HepG2 (cell line): Measurements from ENCODE around the gene SLC39A3. TPM values are rescaled to one million over a fixed set of nuclear protein-coding genes. Genes with fewer than 3 reads are reported as not detected.
A peak's percentile ranks its signal among the peaks of the same experiment; 100 is the strongest.

Source experiments
- ATAC-seq: fragments of 200-7000 bp; cut with Tn5 transposase; 3 replicates; pipeline ENCODE4 v1.9.1; 2020; ENCODE audit warnings: mild to moderate bottlenecking, moderate library complexity
- BruUV-seq: library from RNA; stranded (reverse); fragments of 400-500 nt; replicated peaks from 2 replicates; lab custom pipeline; 2021; lab: Mats Ljungman, UMichigan
- CTCF ChIA-PET: fragments of 300-600 bp; formaldehyde crosslinking; extraction: SDS; loops from one replicate; lab custom pipeline; 2021; ENCODE audit warnings: low total read pairs, inconsistent platforms, low intra/inter-chr PET ratio; lab: Yijun Ruan, JAX
- POLR2A ChIA-PET: fragments of 350-600 bp; sonication (Branson Sonifier 250); formaldehyde crosslinking; loops from one replicate; lab custom pipeline; 2020; ENCODE audit warnings: antibody characterized with exemption, inconsistent platforms; lab: Yijun Ruan, JAX
- DNase-seq: peaks from one replicate; pipeline ENCODE4 v3.0.0-alpha.2; 2015; ENCODE audit warnings: low spot score
- FAIRE-seq: peaks from 3 replicates; lab custom pipeline; 2011; peaks lifted over from hg19 to GRCh38; lab: Jason Lieb, UNC
- H2AFZ ChIP-seq: one replicate; pipeline ENCODE4 v1.6.1; 2011; ENCODE audit warnings: low read length, inconsistent platforms
- H3K27ac ChIP-seq: fragments of 300-600 bp; 3 replicates; pipeline ENCODE4 v1.8.0; 2011; ENCODE audit warnings: mixed run types, mild to moderate bottlenecking, mixed read lengths, low read length, inconsistent platforms; ENCODE audit not compliant: insufficient read depth; ENCODE audit errors: extremely low read length
- H3K27me3 ChIP-seq, 2 experiments: fragments of 200-600 bp in 1 of 2; 2 replicates in 1 of 2; 3 replicates in 1 of 2; pipeline versions ENCODE4 v1.6.0 to v1.8.0; 2011; ENCODE audit warnings: low read length in 2 of 2, mild to moderate bottlenecking in 2 of 2, moderate library complexity in 2 of 2, inconsistent platforms in 1 of 2; ENCODE audit not compliant: insufficient read depth in 2 of 2, control insufficient read depth in 1 of 2
- H3K36me3 ChIP-seq, 2 experiments: fragments of 200-600 bp in 1 of 2; replicated peaks in 1 of 2; 2 replicates in 1 of 2; 3 replicates in 1 of 2; pipeline versions ENCODE4 v1.5.1 to v1.8.0; 2011; ENCODE audit warnings: low read length in 2 of 2, inconsistent platforms in 1 of 2; ENCODE audit not compliant: insufficient read depth in 2 of 2, control insufficient read depth in 1 of 2
- H3K4me1 ChIP-seq: 2 replicates; pipeline ENCODE4 v1.5.1; 2012; ENCODE audit warnings: low read length, inconsistent platforms; ENCODE audit not compliant: insufficient read depth
- H3K4me2 ChIP-seq: 2 replicates; pipeline ENCODE4 v1.6.0; 2011; ENCODE audit warnings: low read depth, low read length, inconsistent platforms
- H3K4me3 ChIP-seq, 3 experiments: fragments of 200-600 bp in 1 of 3; sonication (generic), shearing (Covaris generic) in 1 of 3; replicated peaks in 1 of 3; 2 replicates each; pipeline ENCODE4 v1.5.1; 2011 to 2016; ENCODE audit warnings: low read length in 3 of 3, inconsistent platforms in 2 of 3, low read depth in 2 of 3, mild to moderate bottlenecking in 2 of 3, control low read depth in 1 of 3, mixed read lengths in 1 of 3; ENCODE audit not compliant: insufficient read depth in 1 of 3
- H3K79me2 ChIP-seq: one replicate; pipeline ENCODE4 v1.6.1; 2011; ENCODE audit warnings: low read length, inconsistent platforms; ENCODE audit not compliant: insufficient read depth
- H3K9ac ChIP-seq: 2 replicates; pipeline ENCODE4 v1.6.0; 2011; ENCODE audit warnings: mild to moderate bottlenecking, low read depth, low read length, inconsistent platforms; ENCODE audit not compliant: insufficient read depth
- H3K9me3 ChIP-seq: 2 replicates; pipeline ENCODE4 v1.5.1; 2012; ENCODE audit warnings: mild to moderate bottlenecking, low read length
- H4K20me1 ChIP-seq: 2 replicates; pipeline ENCODE4 v1.6.0; 2011; ENCODE audit warnings: inconsistent platforms, mild to moderate bottlenecking, low read length, moderate library complexity; ENCODE audit not compliant: insufficient read depth
- CHD4 ChIP-seq: fragments of 200-600 bp; sonication (generic); IDR thresholded peaks from 2 replicates; pipeline ENCODE4 v1.7.0; 2017; ENCODE audit warnings: mild to moderate bottlenecking, low read length, borderline replicate concordance
- EP300 ChIP-seq, 3 experiments: sonication (generic) in 1 of 3; formaldehyde crosslinking in 1 of 3; IDR thresholded peaks; 2 replicates each; pipeline versions ENCODE4 v1.5.1 to v1.6.1; 2011 to 2020; ENCODE audit warnings: low read depth in 2 of 3, low read length in 2 of 3, borderline replicate concordance in 1 of 3, improper control_type of control experiment in 1 of 3, mild to moderate bottlenecking in 1 of 3, missing genetic modification reagents in 1 of 3, moderate library complexity in 1 of 3
- PHF8 ChIP-seq: sonication (generic); formaldehyde crosslinking; IDR thresholded peaks from 2 replicates; pipeline ENCODE4 v1.5.0; 2020; ENCODE audit warnings: missing genetic modification reagents
- TCF12 ChIP-seq, 2 experiments: fragments of 450-650 bp in 1 of 2; sonication (generic) in 1 of 2; formaldehyde crosslinking in 1 of 2; IDR thresholded peaks; 2 replicates each; pipeline versions ENCODE4 v1.6.1 to v1.8.0; 2017 to 2022; ENCODE audit warnings: antibody characterized with exemption in 1 of 2, mild to moderate bottlenecking in 1 of 2, missing genetic modification reagents in 1 of 2, moderate library complexity in 1 of 2
- THAP8 ChIP-seq: sonication (generic); formaldehyde crosslinking; IDR thresholded peaks from 2 replicates; pipeline ENCODE4 v1.5.1; 2020; ENCODE audit warnings: missing genetic modification reagents, mild to moderate bottlenecking, borderline replicate concordance
- ZNF138 ChIP-seq: sonication (generic); formaldehyde crosslinking; IDR thresholded peaks from 2 replicates; pipeline ENCODE4 v1.5.0; 2020; ENCODE audit warnings: mild to moderate bottlenecking, low read depth, missing genetic modification reagents
- ZNF253 ChIP-seq: sonication (generic); formaldehyde crosslinking; IDR thresholded peaks from 2 replicates; pipeline ENCODE4 v1.8.0; 2022; ENCODE audit warnings: mild to moderate bottlenecking, missing genetic modification reagents, borderline replicate concordance
- ZNF562 ChIP-seq: sonication (generic); formaldehyde crosslinking; IDR thresholded peaks from 2 replicates; pipeline ENCODE4 v1.8.0; 2022; ENCODE audit warnings: missing genetic modification reagents, borderline replicate concordance
- WGBS: methylation state at CpG from one replicate; pipeline ENCODE4 v1.1.6; 2017; ENCODE audit warnings: low lambda C conversion rate; 5-methylcytosine and 5-hydroxymethylcytosine counted together
- in situ Hi-C: cut with HindIII; loops from 2 replicates; pipeline ENCODE4 v1.10.0; 2017; ENCODE audit warnings: low pct_unique_long_range_greater_than_20kb; ENCODE audit not compliant: extremely low pct_ligation_motif_present
- intact Hi-C: fragments of 100-400 bp; cut with micrococcal nuclease; formaldehyde crosslinking; loops from one replicate; pipeline ENCODE4 v1.10.0; 2022; ENCODE audit not compliant: unreplicated experiment
- polyA plus RNA-seq, 8 experiments: library from polyadenylated mRNA; depleted of rRNA in 3 of 8; stranded (reverse) in 7 of 8; unstranded in 1 of 8; fragments of >200 nt; fragmentation: Illumina TruSeq in 4 of 8; extraction: Trizol in 4 of 8; gene quantifications; 2 replicates each; pipeline versions ENCODE4 v1.2.1 to v1.2.3, GENCODE V29; 2011 to 2016; ENCODE audit warnings: low read depth in 4 of 8, missing spikeins in 1 of 8, mixed read lengths in 1 of 8; ENCODE audit not compliant: insufficient read depth in 1 of 8
- total RNA-seq, 5 experiments: library from RNA; depleted of rRNA; stranded (reverse); fragments of >200 nt; fragmentation: Illumina TruSeq; extraction: Trizol; gene quantifications; 2 replicates each; pipeline ENCODE4 v1.2.3, GENCODE V29; 2016; ENCODE audit warnings: low read depth in 1 of 5
- TF ChIP-seq, protein P1 (sequence below): sonication (generic); formaldehyde crosslinking; IDR thresholded peaks from 2 replicates; pipeline ENCODE4 v1.8.0; 2022; ENCODE audit warnings: mild to moderate bottlenecking, missing genetic modification reagents, moderate library complexity
- TF ChIP-seq, protein P2 (sequence below): sonication (generic); formaldehyde crosslinking; IDR thresholded peaks from 2 replicates; pipeline ENCODE4 v1.4.0; 2020; ENCODE audit warnings: mild to moderate bottlenecking, missing genetic modification reagents, borderline replicate concordance
- TF ChIP-seq, protein P3 (sequence below): sonication (generic); formaldehyde crosslinking; IDR thresholded peaks from 2 replicates; pipeline ENCODE4 v1.5.0; 2020; ENCODE audit warnings: mild to moderate bottlenecking, missing genetic modification reagents

Gene SLC39A3
- total and polyA plus RNA-seq, 2 of the 13 experiments (the other 11 are each of a cell fraction or from before 2014, with no cell fraction given) = 33.6 to 41.6 TPM

- TF ChIP-seq ZNF253 (CRISPR knock-in tag) (no peak), CHD4 (no peak), PHF8 (CRISPR knock-in tag) (no peak), ZNF138 (CRISPR knock-in tag) (no peak), ZNF562 (0 out of 2 replicates have a peak, but pooled peaks have one; percentile 1), TCF12 (IDR thresholded peaks at IDR 0.05) (no peak), TCF12 (CRISPR knock-in tag; IDR thresholded peaks at IDR 0.05) (no peak), THAP8 (CRISPR knock-in tag) (no peak), EP300 (IDR thresholded peaks at IDR 0.05; ENCODE audit: low read depth in 2 of 2, low read length in 2 of 2) (no peak), EP300 (CRISPR knock-in tag; IDR thresholded peaks at IDR 0.05; ENCODE audit: borderline replicate concordance) (no peak)
- TF ChIP-seq, protein P1, sequence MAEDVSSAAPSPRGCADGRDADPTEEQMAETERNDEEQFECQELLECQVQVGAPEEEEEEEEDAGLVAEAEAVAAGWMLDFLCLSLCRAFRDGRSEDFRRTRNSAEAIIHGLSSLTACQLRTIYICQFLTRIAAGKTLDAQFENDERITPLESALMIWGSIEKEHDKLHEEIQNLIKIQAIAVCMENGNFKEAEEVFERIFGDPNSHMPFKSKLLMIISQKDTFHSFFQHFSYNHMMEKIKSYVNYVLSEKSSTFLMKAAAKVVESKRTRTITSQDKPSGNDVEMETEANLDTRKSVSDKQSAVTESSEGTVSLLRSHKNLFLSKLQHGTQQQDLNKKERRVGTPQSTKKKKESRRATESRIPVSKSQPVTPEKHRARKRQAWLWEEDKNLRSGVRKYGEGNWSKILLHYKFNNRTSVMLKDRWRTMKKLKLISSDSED (CRISPR knock-in tag) = peak; percentile 4; the same call in 1 of the 2 replicates
- TF ChIP-seq, protein P2, sequence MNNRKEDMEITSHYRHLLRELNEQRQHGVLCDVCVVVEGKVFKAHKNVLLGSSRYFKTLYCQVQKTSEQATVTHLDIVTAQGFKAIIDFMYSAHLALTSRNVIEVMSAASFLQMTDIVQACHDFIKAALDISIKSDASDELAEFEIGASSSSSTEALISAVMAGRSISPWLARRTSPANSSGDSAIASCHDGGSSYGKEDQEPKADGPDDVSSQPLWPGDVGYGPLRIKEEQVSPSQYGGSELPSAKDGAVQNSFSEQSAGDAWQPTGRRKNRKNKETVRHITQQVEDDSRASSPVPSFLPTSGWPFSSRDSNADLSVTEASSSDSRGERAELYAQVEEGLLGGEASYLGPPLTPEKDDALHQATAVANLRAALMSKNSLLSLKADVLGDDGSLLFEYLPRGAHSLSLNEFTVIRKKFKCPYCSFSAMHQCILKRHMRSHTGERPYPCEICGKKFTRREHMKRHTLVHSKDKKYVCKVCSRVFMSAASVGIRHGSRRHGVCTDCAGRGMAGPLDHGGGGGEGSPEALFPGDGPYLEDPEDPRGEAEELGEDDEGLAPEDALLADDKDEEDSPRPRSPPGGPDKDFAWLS (CRISPR knock-in tag) = no peak
- TF ChIP-seq, protein P3, sequence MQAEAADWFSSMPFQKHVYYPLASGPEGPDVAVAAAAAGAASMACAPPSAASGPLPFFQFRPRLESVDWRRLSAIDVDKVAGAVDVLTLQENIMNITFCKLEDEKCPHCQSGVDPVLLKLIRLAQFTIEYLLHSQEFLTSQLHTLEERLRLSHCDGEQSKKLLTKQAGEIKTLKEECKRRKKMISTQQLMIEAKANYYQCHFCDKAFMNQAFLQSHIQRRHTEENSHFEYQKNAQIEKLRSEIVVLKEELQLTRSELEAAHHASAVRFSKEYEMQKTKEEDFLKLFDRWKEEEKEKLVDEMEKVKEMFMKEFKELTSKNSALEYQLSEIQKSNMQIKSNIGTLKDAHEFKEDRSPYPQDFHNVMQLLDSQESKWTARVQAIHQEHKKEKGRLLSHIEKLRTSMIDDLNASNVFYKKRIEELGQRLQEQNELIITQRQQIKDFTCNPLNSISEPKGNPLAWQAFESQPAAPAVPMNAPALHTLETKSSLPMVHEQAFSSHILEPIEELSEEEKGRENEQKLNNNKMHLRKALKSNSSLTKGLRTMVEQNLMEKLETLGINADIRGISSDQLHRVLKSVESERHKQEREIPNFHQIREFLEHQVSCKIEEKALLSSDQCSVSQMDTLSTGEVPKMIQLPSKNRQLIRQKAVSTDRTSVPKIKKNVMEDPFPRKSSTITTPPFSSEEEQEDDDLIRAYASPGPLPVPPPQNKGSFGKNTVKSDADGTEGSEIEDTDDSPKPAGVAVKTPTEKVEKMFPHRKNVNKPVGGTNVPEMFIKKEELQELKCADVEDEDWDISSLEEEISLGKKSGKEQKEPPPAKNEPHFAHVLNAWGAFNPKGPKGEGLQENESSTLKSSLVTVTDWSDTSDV = no peak
- TF ChIP-seq, all 625 proteins: peak for 2
- 0 out of 5 replicates have a peak, but pooled peaks cover 0 to 2% of the 10 kb centered on the region in 2 experiments for H3K36me3 ChIP-seq
- intact Hi-C loops = loop anchor here (1.0 kb wide), 1 partner anchor 84 kb away; the partner anchor contains the start of gene ZNF556
- BruUV-seq = no TSS peak
- H3K9me3 ChIP-seq = no peaks in the 10 kb centered on the region
- FAIRE-seq (no peak), DNase-seq (no peak), ATAC-seq (no peak)
- POLR2A ChIA-PET = interaction anchor here (0.6 to 1.4 kb wide), 11 partner anchors 8 to 622 kb away, joined by 3 to 13 read pairs (median 5); partner anchors contain the start of genes GADD45B, ZNF555 and ZNF556
- H3K27me3 ChIP-seq = no peaks in the 10 kb centered on the region; a peak in 1 of 5 replicates
- peak overlapping the region; percentile 76 for H3K27ac ChIP-seq
- H3K4me3 ChIP-seq = peak overlapping the region in 1 of 3 experiments; percentile 14; a peak in 1 of 6 replicates
- peaks cover 81% of the 10 kb centered on the region for H3K4me1 ChIP-seq
- no peak overlapping the region for H2AFZ ChIP-seq
- peak overlapping the region; percentile 7; the same call in 1 of the 2 replicates for H3K9ac ChIP-seq
- in situ Hi-C loops = no loop called here
- peak overlapping the region; percentile 38 for H3K4me2 ChIP-seq
- H4K20me1 ChIP-seq = peaks cover 5% of the 10 kb centered on the region; the same call in 1 of the 2 replicates
- CTCF ChIA-PET = no interaction called here
- peaks cover 70% of the 10 kb centered on the region for H3K79me2 ChIP-seq
- WGBS = 88% methylated on average over 7 of the region's 7 CpGs
These were observed 43.9 kb upstream of the SLC39A3 start for GRCh38 chr19:2783781-2784145.
